NB4 (cell line): ENCODE data around the gene C12orf60.

Source experiments
- DNase-seq: peaks from one replicate; pipeline ENCODE4 v3.0.0; 2010; ENCODE audit warnings: low read depth
- H3K4me3 ChIP-seq: one replicate; pipeline ENCODE4 v1.5.1; 2011; ENCODE audit warnings: mild to moderate bottlenecking, low read depth, low read length, moderate library complexity
- CTCF ChIP-seq: IDR thresholded peaks from one replicate; pipeline ENCODE4 v1.5.1; 2012; ENCODE audit warnings: low read depth, low read length
- MYC ChIP-seq: IDR thresholded peaks from 2 replicates; pipeline ENCODE4 v1.6.1; 2011; ENCODE audit warnings: low read depth, low read length
- POLR2A ChIP-seq: IDR thresholded peaks from 2 replicates; pipeline ENCODE4 v1.6.1; 2011; ENCODE audit warnings: mild to moderate bottlenecking; ENCODE audit not compliant: insufficient read length; ENCODE audit errors: extremely low read depth
- TF ChIP-seq, protein P1 (sequence below): IDR thresholded peaks from 2 replicates; pipeline ENCODE4 v1.6.1; 2011; ENCODE audit warnings: low read depth, low read length

The C12orf60 gene

DNA sequence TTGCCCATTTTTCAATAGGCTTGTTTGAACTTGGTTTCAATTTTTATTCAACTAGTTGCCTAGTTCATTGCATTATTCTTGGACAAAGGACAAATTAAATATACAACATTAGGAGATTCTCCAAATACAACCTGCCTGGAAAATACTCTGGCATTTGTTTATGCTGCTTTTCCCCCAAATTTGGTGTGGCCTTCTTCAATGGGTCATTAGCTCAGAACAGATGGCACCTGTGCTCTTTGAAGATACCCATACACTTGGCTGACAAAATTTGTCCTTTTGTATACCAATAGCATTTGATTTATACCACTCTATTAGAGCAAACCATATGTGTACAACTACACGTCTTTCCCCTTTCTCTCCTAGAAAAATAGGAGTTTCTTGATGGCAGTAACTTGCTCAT lies 35.9 kb upstream of the C12orf60 start:
- DNase-seq: no peak
- H3K4me3 ChIP-seq: no peak overlapping the region
- TF ChIP-seq POLR2A: no peak
- no peak for TF ChIP-seq MYC
- TF ChIP-seq, protein P1, sequence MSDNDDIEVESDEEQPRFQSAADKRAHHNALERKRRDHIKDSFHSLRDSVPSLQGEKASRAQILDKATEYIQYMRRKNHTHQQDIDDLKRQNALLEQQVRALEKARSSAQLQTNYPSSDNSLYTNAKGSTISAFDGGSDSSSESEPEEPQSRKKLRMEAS: no peak
- TF ChIP-seq CTCF: no peak

GRCh38 chr12:14768823-14769405 lies 34.6 kb upstream of the C12orf60 start:
- no peak for DNase-seq
- H3K4me3 ChIP-seq: no peak overlapping the region
- no peak for TF ChIP-seq POLR2A
- no peak for TF ChIP-seq CTCF
- TF ChIP-seq, protein P1: no peak
- no peak for TF ChIP-seq MYC

- no peak for TF ChIP-seq MYC
- TF ChIP-seq POLR2A: no peak
- TF ChIP-seq, protein P1: no peak
- no peak for TF ChIP-seq CTCF
- DNase-seq: no peak
- H3K4me3 ChIP-seq: peak overlapping the region; percentile 79
Measured at GRCh38 chr12:14769466-14769968, 34.0 kb upstream of the C12orf60 start.

DNA sequence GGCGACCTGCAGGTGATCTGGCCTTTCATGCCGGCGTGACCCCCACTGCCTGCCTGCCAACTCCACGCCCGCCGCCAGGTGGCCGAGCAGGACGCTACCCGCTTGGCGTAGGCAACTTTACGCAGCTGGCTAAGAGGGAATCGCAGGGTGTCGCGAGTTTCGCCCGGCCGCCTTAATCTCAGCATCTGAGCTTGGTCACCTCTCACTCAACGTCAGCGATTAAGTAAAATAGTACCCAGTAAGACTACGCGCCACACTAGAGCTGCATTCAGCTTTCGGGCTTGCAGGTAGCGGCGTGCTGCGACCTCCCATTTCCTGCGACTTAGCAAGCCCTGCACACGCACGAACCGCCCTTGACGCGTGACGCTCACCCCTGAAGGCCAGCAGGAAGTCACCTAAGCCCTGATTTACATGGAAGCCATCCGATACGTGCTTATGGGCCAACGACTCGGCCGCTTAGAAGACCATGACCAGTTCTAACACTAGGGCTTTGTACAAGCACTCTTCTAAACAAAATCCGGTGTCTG lies 33.4 kb upstream of the C12orf60 start:
- H3K4me3 ChIP-seq: peak overlapping the region; percentile 79
- TF ChIP-seq CTCF (peak; percentile 75), MYC (no peak)
- DNase-seq: peak; percentile 84

DNA sequence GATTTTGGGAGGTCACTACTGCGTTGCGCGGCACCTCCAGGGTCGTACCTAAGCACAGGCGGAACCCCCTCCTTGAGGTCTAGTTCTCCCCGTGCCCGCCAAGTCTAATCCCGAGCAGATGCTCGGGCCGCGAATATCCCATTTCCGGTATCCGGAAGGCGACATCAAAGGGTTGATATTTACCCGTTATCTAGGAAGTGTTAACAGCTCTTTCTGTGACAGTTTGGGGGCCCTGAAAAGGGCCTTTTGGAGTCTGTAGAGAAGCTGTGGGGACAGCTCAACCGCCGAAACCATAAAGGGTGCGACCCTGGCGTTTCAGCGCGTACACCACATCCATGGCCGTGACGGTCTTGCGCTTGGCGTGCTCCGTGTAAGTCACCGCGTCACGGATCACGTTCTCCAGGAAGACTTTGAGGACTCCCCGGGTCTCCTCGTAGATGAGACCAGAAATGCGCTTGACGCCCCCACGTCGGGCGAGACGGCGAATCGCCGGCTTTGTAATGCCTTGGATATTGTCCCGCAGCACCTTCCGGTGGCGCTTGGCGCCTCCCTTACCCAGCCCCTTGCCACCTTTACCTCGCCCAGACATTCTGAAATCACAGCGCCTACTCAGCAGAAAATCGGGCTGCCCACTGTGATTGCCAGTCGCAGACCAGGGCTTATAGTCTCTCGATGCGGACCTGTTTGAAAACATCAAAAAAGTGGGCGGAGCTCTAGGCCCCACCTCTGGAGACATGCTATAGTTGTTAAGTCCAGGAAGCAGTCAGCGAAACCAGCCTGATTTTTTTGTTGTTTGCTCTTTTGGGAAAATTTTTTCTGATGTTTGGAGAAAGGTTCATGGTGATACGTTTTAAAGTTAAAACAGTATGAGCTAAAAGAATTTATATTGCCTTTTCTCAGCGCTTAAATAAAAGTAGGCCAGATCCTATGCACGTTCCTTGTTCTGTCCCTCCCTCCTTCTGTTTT lies 32.7 kb upstream of the C12orf60 start:
- DNase-seq: peak; percentile 89
- TF ChIP-seq MYC: no peak
- no peak for TF ChIP-seq POLR2A
- TF ChIP-seq, protein P1: no peak
- TF ChIP-seq CTCF: no peak
- H3K4me3 ChIP-seq: peak overlapping the region; percentile 79
